H9 (cell line): Measurements from ENCODE around the gene SPATS1. TPM values are rescaled to one million over a fixed set of nuclear protein-coding genes. Genes with fewer than 3 reads are reported as not detected.

Experiments
- DNase-seq: peaks from one replicate; pipeline ENCODE4 v3.0.0-alpha.2; 2017
- H2AFZ ChIP-seq: one replicate; pipeline ENCODE4 v1.6.1; 2013; ENCODE audit warnings: mild to moderate bottlenecking, low read length, control low read depth, moderate library complexity
- H2AK5ac ChIP-seq: 2 replicates; pipeline ENCODE4 v1.6.1; 2013; ENCODE audit warnings: low read length, control low read depth, mixed read lengths; ENCODE audit not compliant: insufficient read length
- H2BK120ac ChIP-seq: one replicate; pipeline ENCODE4 v1.6.1; 2013; ENCODE audit warnings: low read depth, mild to moderate bottlenecking, low read length, control low read depth, inconsistent platforms; ENCODE audit not compliant: poor library complexity, severe bottlenecking
- H2BK12ac ChIP-seq: 2 replicates; pipeline ENCODE4 v1.6.1; 2013; ENCODE audit warnings: low read length, control low read depth, mixed read lengths, low read depth; ENCODE audit not compliant: insufficient read length
- H2BK15ac ChIP-seq: 2 replicates; pipeline ENCODE4 v1.6.1; 2013; ENCODE audit warnings: low read depth, low read length, control low read depth
- H2BK20ac ChIP-seq: one replicate; pipeline ENCODE4 v1.6.1; 2013; ENCODE audit warnings: low read depth, mild to moderate bottlenecking, low read length, control low read depth, inconsistent platforms; ENCODE audit not compliant: poor library complexity, severe bottlenecking
- H2BK5ac ChIP-seq: 2 replicates; pipeline ENCODE4 v1.6.1; 2013; ENCODE audit warnings: low read length, control low read depth, mixed read lengths; ENCODE audit not compliant: insufficient read length
- H3K14ac ChIP-seq: 2 replicates; pipeline ENCODE4 v1.6.1; 2013; ENCODE audit warnings: low read length, control low read depth; ENCODE audit not compliant: insufficient read depth
- H3K18ac ChIP-seq: 2 replicates; pipeline ENCODE4 v1.6.1; 2013; ENCODE audit warnings: low read depth, mild to moderate bottlenecking, mixed read lengths, low read length, control low read depth; ENCODE audit not compliant: insufficient read length
- H3K23ac ChIP-seq: 2 replicates; pipeline ENCODE4 v1.6.1; 2013; ENCODE audit warnings: low read length, control low read depth, mixed read lengths, low read depth; ENCODE audit not compliant: insufficient read length
- H3K23me2 ChIP-seq: 2 replicates; pipeline ENCODE4 v1.6.1; 2013; ENCODE audit warnings: low read depth, mild to moderate bottlenecking, mixed read lengths, low read length, control low read depth; ENCODE audit not compliant: insufficient read length, poor library complexity, severe bottlenecking
- H3K27ac ChIP-seq: 2 replicates; pipeline ENCODE4 v1.5.1; 2013; ENCODE audit warnings: low read length, control low read depth, mixed read lengths, low read depth; ENCODE audit not compliant: insufficient read length
- H3K27me3 ChIP-seq: 2 replicates; pipeline ENCODE4 v1.6.1; 2013; ENCODE audit warnings: low read length, control low read depth, inconsistent platforms; ENCODE audit not compliant: insufficient read depth
- H3K4ac ChIP-seq: 2 replicates; pipeline ENCODE4 v1.6.1; 2013; ENCODE audit warnings: low read depth, mild to moderate bottlenecking, control low read depth, inconsistent platforms, low read length, moderate library complexity
- H3K4me1 ChIP-seq: 2 replicates; pipeline ENCODE4 v1.6.1; 2013; ENCODE audit warnings: low read length, control low read depth, inconsistent platforms; ENCODE audit not compliant: insufficient read depth
- H3K4me2 ChIP-seq: 2 replicates; pipeline ENCODE4 v1.6.1; 2013; ENCODE audit warnings: low read length, control low read depth, mixed read lengths; ENCODE audit not compliant: insufficient read length, insufficient read depth
- H3K56ac ChIP-seq: 2 replicates; pipeline ENCODE4 v1.6.1; 2013; ENCODE audit warnings: low read depth, mild to moderate bottlenecking, mixed read lengths, low read length, control low read depth; ENCODE audit not compliant: insufficient read length
- H3K79me1 ChIP-seq: 2 replicates; pipeline ENCODE4 v1.6.1; 2013; ENCODE audit warnings: low read depth, mild to moderate bottlenecking, moderate library complexity, low read length, control low read depth, inconsistent platforms; ENCODE audit not compliant: insufficient read depth, poor library complexity, severe bottlenecking
- H3K79me2 ChIP-seq: 2 replicates; pipeline ENCODE4 v1.6.1; 2013; ENCODE audit warnings: low read length, control low read depth, inconsistent platforms; ENCODE audit not compliant: insufficient read depth
- H3K9ac ChIP-seq: 2 replicates; pipeline ENCODE4 v1.6.1; 2013; ENCODE audit warnings: low read length, control low read depth, mixed read lengths; ENCODE audit not compliant: insufficient read length; ENCODE audit errors: extremely low read depth
- H3K9me3 ChIP-seq: one replicate; pipeline ENCODE4 v1.6.1; 2013; ENCODE audit warnings: low read depth, low read length, inconsistent platforms; ENCODE audit not compliant: control insufficient read depth
- H3T11ph ChIP-seq: one replicate; pipeline ENCODE4 v1.6.1; 2013; ENCODE audit warnings: mild to moderate bottlenecking, low read length, control low read depth, inconsistent platforms
- H4K20me1 ChIP-seq: one replicate; pipeline ENCODE4 v1.6.1; 2013; ENCODE audit not compliant: control insufficient read depth, insufficient read length, insufficient read depth
- H4K5ac ChIP-seq: 2 replicates; pipeline ENCODE4 v1.6.1; 2013; ENCODE audit warnings: low read depth, mild to moderate bottlenecking, mixed read lengths, low read length, control low read depth; ENCODE audit not compliant: insufficient read length
- H4K8ac ChIP-seq: replicated peaks from 2 replicates; pipeline ENCODE4 v1.6.1; 2013; ENCODE audit warnings: low read length, control low read depth, mixed read lengths, low read depth; ENCODE audit not compliant: insufficient read length
- H4K91ac ChIP-seq: 2 replicates; pipeline ENCODE4 v1.6.1; 2013; ENCODE audit warnings: low read depth, mild to moderate bottlenecking, moderate library complexity, mixed read lengths, low read length, control low read depth; ENCODE audit not compliant: insufficient read length
- H3K27ac Mint-ChIP-seq, 3 experiments: 2 replicates in 2 of 3; 3 replicates in 1 of 3; pipeline ENCODE4 v1.8.0; 2020 to 2021; ENCODE audit warnings: mixed read lengths in 3 of 3, mild to moderate bottlenecking in 1 of 3, moderate library complexity in 1 of 3
- H3K27me3 Mint-ChIP-seq: 2 replicates; pipeline ENCODE4 v1.8.0; 2021; ENCODE audit warnings: low read depth, mild to moderate bottlenecking, moderate library complexity, mixed read lengths
- H3K36me3 Mint-ChIP-seq, 3 experiments: 2 replicates in 2 of 3; 3 replicates in 1 of 3; pipeline ENCODE4 v1.8.0; 2020 to 2021; ENCODE audit warnings: low read depth in 3 of 3, mixed read lengths in 3 of 3; ENCODE audit not compliant: insufficient read depth in 1 of 3
- H3K4me1 Mint-ChIP-seq, 2 experiments: 2 replicates each; pipeline ENCODE4 v1.8.0; 2020; ENCODE audit warnings: mixed read lengths in 2 of 2
- H3K4me3 Mint-ChIP-seq, 2 experiments: 2 replicates in 1 of 2; 3 replicates in 1 of 2; pipeline ENCODE4 v1.8.0; 2020 to 2021; ENCODE audit warnings: mild to moderate bottlenecking in 2 of 2, mixed read lengths in 2 of 2, moderate library complexity in 1 of 2
- H3K9me3 Mint-ChIP-seq, 2 experiments: 2 replicates in 1 of 2; 3 replicates in 1 of 2; pipeline ENCODE4 v1.8.0; 2020; ENCODE audit warnings: mild to moderate bottlenecking in 2 of 2, mixed read lengths in 2 of 2, moderate library complexity in 1 of 2
- CTCF ChIP-seq: fragments of 200-600 bp; sonication (generic); conservative IDR thresholded peaks from 3 replicates; pipeline ENCODE4 v1.8.0; 2021; ENCODE audit warnings: antibody characterized with exemption, mild to moderate bottlenecking
- WGBS: extraction: QIAGEN DNeasy Blood & Tissue Kit; methylation state at CpG from one replicate; pipeline ENCODE4 v1.1.7; 2013; ENCODE audit warnings: missing lambda C conversion rate, low lambda C conversion rate, mixed read lengths; ENCODE audit not compliant: insufficient read length; ENCODE audit errors: extremely low coverage; 5-methylcytosine and 5-hydroxymethylcytosine counted together
- total RNA-seq: library from RNA; stranded (reverse); gene quantifications from 2 replicates; pipeline ENCODE4 v1.2.1, GENCODE V29; 2021

The SPATS1 gene
- total RNA-seq, 1 experiment from 2014 or later: not detected

GRCh38 chr6:44315951-44316350 is 26.5 kb upstream of the SPATS1 start:
- peaks cover 17 to 25% of the 10 kb centered on the region in 2 experiments for H3K4me1 Mint-ChIP-seq
- H3K9me3 ChIP-seq: no peaks in the 10 kb centered on the region
- H3K23me2 ChIP-seq: peaks cover 4% of the 10 kb centered on the region
- no peak overlapping the region for H4K5ac ChIP-seq
- H3K27me3 Mint-ChIP-seq: peaks cover 10% of the 10 kb centered on the region
- H3K79me2 ChIP-seq: peaks cover 6% of the 10 kb centered on the region; the same call in 1 of the 2 replicates
- H2AK5ac ChIP-seq: no peak overlapping the region
- no peak for TF ChIP-seq CTCF
- H3K18ac ChIP-seq: no peak overlapping the region
- no peak overlapping the region for H2BK20ac ChIP-seq
- no peak overlapping the region for H2BK15ac ChIP-seq
- no CpG with 5 or more reads among the region's 5 CpGs for whole genome bisulfite sequencing
- H3K23ac ChIP-seq: no peak overlapping the region
- no peak overlapping the region for H3K27ac Mint-ChIP-seq
- no peak overlapping the region for H3K14ac ChIP-seq
- H2BK120ac ChIP-seq: no peak overlapping the region
- no peak overlapping the region for H3T11ph ChIP-seq
- no peak overlapping the region for H3K4me3 Mint-ChIP-seq
- no peaks in the 10 kb centered on the region for H3K27me3 ChIP-seq
- no peaks in the 10 kb centered on the region for H3K4me1 ChIP-seq
- DNase-seq: no peak
- H3K4ac ChIP-seq: no peak overlapping the region
- no peak overlapping the region for H2BK12ac ChIP-seq
- no peak overlapping the region for H3K4me2 ChIP-seq
- H4K8ac ChIP-seq: no peak overlapping the region
- peaks cover 8 to 13% (median 13%) of the 10 kb centered on the region in 3 experiments; a peak in 6 of 7 replicates for H3K36me3 Mint-ChIP-seq
- H3K79me1 ChIP-seq: peaks cover 5% of the 10 kb centered on the region
- H2AFZ ChIP-seq: no peak overlapping the region
- H3K27ac ChIP-seq: no peak overlapping the region
- H2BK5ac ChIP-seq: no peak overlapping the region
- no peaks in the 10 kb centered on the region for H4K20me1 ChIP-seq
- H3K9me3 Mint-ChIP-seq: no peaks in the 10 kb centered on the region
- H4K91ac ChIP-seq: no peak overlapping the region
- no peak overlapping the region for H3K56ac ChIP-seq
- no peak overlapping the region for H3K9ac ChIP-seq
